ENCODE data around the gene GPC6.

Gene GPC6

GRCh38 chr13:94030415-94031119 is 804.0 kb downstream of the GPC6 start:
- no peak for TF ChIP-seq CTCF (IDR thresholded peaks at IDR 0.05; ENCODE audit: low read depth, low read length, missing control alignments)
- in situ Hi-C loops (cut with HindIII; ENCODE audit: low sequenced_read_pairs): no loop called here
- DNase-seq (ENCODE audit: low read depth): no peak
- no peak overlapping the region for H3K4me3 ChIP-seq (ENCODE audit: low read depth, low read length)

- no peak overlapping the region for H3K4me3 ChIP-seq (ENCODE audit: low read depth, low read length)
- in situ Hi-C loops (cut with HindIII; ENCODE audit: low sequenced_read_pairs): no loop called here
- no peak for DNase-seq (ENCODE audit: low read depth)
These were observed 805.0 kb downstream of the GPC6 start for GRCh38 chr13:94031609-94032008.

GRCh38 chr13:94033098-94033497 is 806.5 kb downstream of the GPC6 start:
- H3K4me3 ChIP-seq (ENCODE audit: low read depth, low read length): no peak overlapping the region
- in situ Hi-C loops (cut with HindIII; ENCODE audit: low sequenced_read_pairs): no loop called here
- no peak for TF ChIP-seq CTCF (IDR thresholded peaks at IDR 0.05; ENCODE audit: low read depth, low read length, missing control alignments)
- DNase-seq (ENCODE audit: low read depth): no peak

More at GRCh38 chr13:94031609-94032008, 805.0 kb downstream of the GPC6 start:
- TF ChIP-seq CTCF (IDR thresholded peaks at IDR 0.05; ENCODE audit: low read depth, low read length, missing control alignments): no peak

DNA sequence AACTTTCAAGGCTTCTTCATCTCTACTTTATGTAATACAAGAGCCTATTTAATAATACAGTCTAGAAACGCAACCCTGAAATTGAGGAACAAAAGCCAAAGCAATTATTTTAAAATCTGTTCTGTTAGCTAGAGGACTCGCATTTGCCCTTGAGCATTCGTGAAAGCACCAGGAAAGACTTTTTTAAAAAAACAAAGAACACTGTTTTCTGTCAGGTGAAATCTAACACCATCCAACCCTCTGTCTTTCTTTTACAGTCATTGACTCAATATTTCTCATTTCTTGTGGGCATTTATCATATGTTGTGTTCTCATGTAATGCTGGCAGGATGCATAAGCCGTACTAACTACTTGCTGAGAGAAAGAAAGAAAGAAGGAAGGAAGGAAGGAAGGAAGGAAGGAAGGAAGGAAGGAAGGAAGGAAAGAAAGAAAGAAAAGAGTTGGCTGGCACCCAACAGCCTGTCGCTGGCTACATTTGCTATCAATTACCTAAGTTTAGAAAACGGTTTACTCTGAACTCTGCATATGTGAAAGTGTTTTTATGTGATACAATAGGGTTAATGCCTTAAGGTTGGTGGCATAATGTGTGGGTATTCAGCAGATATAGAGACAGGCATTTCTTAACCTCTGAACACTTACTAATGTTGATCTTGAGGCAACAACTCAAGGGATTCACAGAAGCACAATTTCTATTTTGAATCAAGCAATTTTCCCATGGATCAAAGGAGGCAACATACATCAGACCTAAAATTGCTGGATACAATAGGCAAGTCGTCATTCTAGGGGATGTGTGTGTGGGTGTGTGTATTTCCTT is 807.4 kb downstream of the GPC6 start:
- no peak overlapping the region for H3K4me3 ChIP-seq (ENCODE audit: low read depth, low read length)
- in situ Hi-C loops (cut with HindIII; ENCODE audit: low sequenced_read_pairs): no loop called here
- DNase-seq (ENCODE audit: low read depth): no peak
- no peak for TF ChIP-seq CTCF (IDR thresholded peaks at IDR 0.05; ENCODE audit: low read depth, low read length, missing control alignments)

DNA sequence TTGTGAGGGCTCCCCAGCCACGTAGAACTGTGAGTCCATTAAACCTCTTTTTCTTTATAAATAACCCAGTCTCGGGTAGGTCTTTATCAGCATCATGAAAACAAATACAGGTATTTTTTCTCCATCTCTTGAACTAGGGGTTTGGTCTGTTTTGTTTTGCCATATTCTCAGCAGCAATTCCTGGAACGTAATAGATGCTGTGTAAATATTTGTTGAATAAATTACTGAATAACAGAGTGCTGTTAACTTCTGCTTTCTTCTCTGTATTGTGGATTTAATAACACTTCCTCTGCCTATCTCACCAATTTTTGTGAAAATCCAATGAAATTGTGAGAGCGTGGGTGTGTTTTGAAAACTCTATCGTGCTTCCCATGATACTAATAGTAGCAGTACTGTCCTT is 823.4 kb downstream of the GPC6 start:
- DNase-seq (ENCODE audit: low read depth): no peak
- TF ChIP-seq CTCF (IDR thresholded peaks at IDR 0.05; ENCODE audit: low read depth, low read length, missing control alignments): no peak
- in situ Hi-C loops (cut with HindIII; ENCODE audit: low sequenced_read_pairs): no loop called here

DNA sequence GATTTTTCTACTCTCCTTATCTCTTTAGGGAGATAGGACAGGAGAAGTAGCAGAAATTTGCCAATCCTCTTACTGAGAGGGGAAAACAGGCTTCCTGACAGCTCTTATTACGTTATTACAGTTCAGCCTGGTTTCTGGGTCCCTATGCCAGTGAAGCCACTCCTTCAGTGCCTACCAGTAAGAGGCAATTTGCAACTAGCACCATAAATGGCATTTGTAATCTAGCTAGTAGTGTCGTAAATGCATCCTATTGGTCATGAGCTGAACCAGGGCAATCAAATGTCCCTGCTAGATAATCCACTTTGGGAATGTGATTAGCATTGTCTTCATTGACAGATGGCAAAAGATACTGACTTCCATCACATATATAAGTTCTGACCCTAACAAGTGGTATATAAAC is 824.1 kb downstream of the GPC6 start:
- no peak for TF ChIP-seq CTCF (IDR thresholded peaks at IDR 0.05; ENCODE audit: low read depth, low read length, missing control alignments)
- H3K4me3 ChIP-seq (ENCODE audit: low read depth, low read length): no peak overlapping the region
- no peak for DNase-seq (ENCODE audit: low read depth)
- in situ Hi-C loops (cut with HindIII; ENCODE audit: low sequenced_read_pairs): no loop called here

More for the DNA sequence above, 823.4 kb downstream of the GPC6 start:
- no peak overlapping the region for H3K4me3 ChIP-seq (ENCODE audit: low read depth, low read length)
